Smooth muscle cell (in vitro differentiated cells): ENCODE data around the gene MDC1. TPM values are rescaled to one million over a fixed set of nuclear protein-coding genes. Genes with fewer than 3 reads are reported as not detected.

ENCODE experiments used
- DNase-seq: peaks from one replicate; lab custom pipeline; 2025; ENCODE audit not compliant: unreplicated experiment; lab: John Stamatoyannopoulos, UW
- H2AFZ ChIP-seq: fragments of 200-600 bp; sonication (generic); 2 replicates; pipeline ENCODE4 v1.6.0; 2016; ENCODE audit warnings: antibody characterized with exemption, low read depth, mild to moderate bottlenecking
- H3F3A ChIP-seq: fragments of 200-600 bp; sonication (generic); 2 replicates; pipeline ENCODE4 v1.6.0; 2017; ENCODE audit warnings: antibody characterized with exemption, low read depth
- H3K27ac ChIP-seq: fragments of 200-600 bp; sonication (generic); 2 replicates; pipeline ENCODE4 v1.5.1; 2016; ENCODE audit warnings: low read depth, mild to moderate bottlenecking
- H3K27me3 ChIP-seq: fragments of 200-600 bp; sonication (generic); 2 replicates; pipeline ENCODE4 v1.6.1; 2016; ENCODE audit warnings: low read depth, mild to moderate bottlenecking
- H3K36me3 ChIP-seq: fragments of 200-600 bp; sonication (generic); 2 replicates; pipeline ENCODE4 v1.5.1; 2016; ENCODE audit warnings: low read depth
- H3K4me1 ChIP-seq: fragments of 200-600 bp; sonication (generic); 2 replicates; pipeline ENCODE4 v1.5.1; 2016; ENCODE audit warnings: low read depth
- H3K4me2 ChIP-seq: fragments of 200-600 bp; sonication (generic); 2 replicates; pipeline ENCODE4 v1.6.0; 2016; ENCODE audit warnings: mild to moderate bottlenecking
- H3K4me3 ChIP-seq: fragments of 200-600 bp; sonication (generic); 2 replicates; pipeline ENCODE4 v1.5.1; 2016; ENCODE audit warnings: mild to moderate bottlenecking
- H3K79me2 ChIP-seq: fragments of 200-600 bp; sonication (generic); 2 replicates; pipeline ENCODE4 v1.6.0; 2016; ENCODE audit warnings: low read depth, mild to moderate bottlenecking
- H3K9ac ChIP-seq: fragments of 200-600 bp; sonication (generic); 2 replicates; pipeline ENCODE4 v1.6.0; 2016; ENCODE audit warnings: low read depth
- H3K9me3 ChIP-seq: fragments of 200-600 bp; sonication (generic); replicated peaks from 2 replicates; pipeline ENCODE4 v1.5.1; 2016; ENCODE audit warnings: low read depth
- H4K20me1 ChIP-seq: fragments of 200-600 bp; sonication (generic); 2 replicates; pipeline ENCODE4 v1.6.0; 2016; ENCODE audit warnings: low read depth
- CTCF ChIP-seq: fragments of 200-600 bp; sonication (generic); IDR thresholded peaks from 2 replicates; pipeline ENCODE4 v1.5.1; 2017; ENCODE audit warnings: borderline replicate concordance, mild to moderate bottlenecking, antibody characterized with exemption; ENCODE audit not compliant: insufficient read depth, poor library complexity, severe bottlenecking
- WGBS: methylation state at CpG from one replicate; pipeline ENCODE4 v1.1.7; 2016; ENCODE audit warnings: low lambda C conversion rate; 5-methylcytosine and 5-hydroxymethylcytosine counted together
- polyA plus RNA-seq: library from polyadenylated mRNA; unstranded; fragments of >200 nt; fragmentation: Nextera tagmentation; extraction: Ambion mirVana; gene quantifications from 2 replicates; pipeline ENCODE4 v1.2.1, GENCODE V29; 2016
- total RNA-seq: library from RNA; depleted of rRNA; stranded (reverse); fragments of >200 nt; gene quantifications from 2 replicates; pipeline ENCODE4 v1.2.3, GENCODE V29; 2014

MDC1 gene
- total and polyA plus RNA-seq, 2 experiments from 2014 or later: 7.0 to 17.1 TPM

GRCh38 chr6:30707281-30707850 is 9.7 kb downstream of the MDC1 start:
- no peaks in the 10 kb centered on the region for H3F3A ChIP-seq
- no peak overlapping the region for H3K4me3 ChIP-seq
- H3K79me2 ChIP-seq: no peaks in the 10 kb centered on the region
- no peaks in the 10 kb centered on the region for H3K9me3 ChIP-seq
- TF ChIP-seq CTCF: no peak
- 98% methylated on average over 6 of the region's 6 CpGs for WGBS
- H3K27me3 ChIP-seq: no peaks in the 10 kb centered on the region
- H3K27ac ChIP-seq: no peak overlapping the region
- H3K9ac ChIP-seq: no peak overlapping the region
- H4K20me1 ChIP-seq: no peaks in the 10 kb centered on the region
- no peaks in the 10 kb centered on the region for H3K4me1 ChIP-seq
- no peaks in the 10 kb centered on the region for H3K36me3 ChIP-seq
- no peak for DNase-seq
- no peak overlapping the region for H3K4me2 ChIP-seq
- H2AFZ ChIP-seq: no peak overlapping the region

- Histone ChIP-seq H2AFZ (no peak overlapping the region), H3K4me1 (no peaks in the 10 kb centered on the region), H3K79me2 (no peaks in the 10 kb centered on the region), H3K27ac (no peak overlapping the region), H3F3A (no peaks in the 10 kb centered on the region), H3K36me3 (no peaks in the 10 kb centered on the region), H3K27me3 (no peaks in the 10 kb centered on the region), H3K9ac (no peak overlapping the region), H3K4me3 (no peak overlapping the region), H3K4me2 (no peak overlapping the region), H4K20me1 (no peaks in the 10 kb centered on the region), H3K9me3 (no peaks in the 10 kb centered on the region)
- no peak for DNase-seq
- 100% methylated on average over 4 of the region's 4 CpGs for WGBS
- no peak for TF ChIP-seq CTCF
Observed at GRCh38 chr6:30705620-30706019, 11.5 kb downstream of the MDC1 start.

DNA sequence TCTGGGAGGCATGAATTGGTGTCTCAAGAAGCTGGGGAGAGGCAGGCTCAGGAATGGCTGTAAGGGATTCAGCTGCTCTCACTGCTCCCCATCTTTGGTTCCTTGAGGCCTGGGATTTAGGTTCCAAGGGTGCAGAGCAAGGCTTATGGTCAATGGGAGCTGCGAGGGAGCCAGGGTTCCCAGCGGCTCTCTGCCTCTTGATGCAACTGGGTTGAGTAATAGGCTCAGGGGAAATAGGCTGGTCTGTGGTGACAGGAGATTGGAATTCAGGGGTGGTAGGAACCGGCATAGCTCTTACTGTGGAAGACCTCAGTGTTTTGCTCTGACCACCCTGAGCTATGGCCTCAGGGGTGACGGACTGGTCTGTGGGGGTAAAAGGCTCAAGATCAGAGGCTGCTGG is 13.3 kb downstream of the MDC1 start:
- no peaks in the 10 kb centered on the region for H3K36me3 ChIP-seq
- 91% methylated on average over 4 of the region's 4 CpGs for WGBS

More for the DNA sequence above, 13.3 kb downstream of the MDC1 start:
- Histone ChIP-seq H3K4me1 (no peaks in the 10 kb centered on the region), H3K4me2 (no peak overlapping the region), H3K27ac (no peak overlapping the region), H3K9me3 (no peaks in the 10 kb centered on the region), H4K20me1 (no peaks in the 10 kb centered on the region), H2AFZ (no peak overlapping the region), H3K4me3 (no peak overlapping the region), H3K79me2 (no peaks in the 10 kb centered on the region), H3K9ac (no peak overlapping the region), H3K27me3 (no peaks in the 10 kb centered on the region), H3F3A (no peaks in the 10 kb centered on the region)
- no peak for DNase-seq
- TF ChIP-seq CTCF: no peak
